ENCODE data around the gene CRPPA. TPM values are rescaled to one million over a fixed set of nuclear protein-coding genes. Genes with fewer than 3 reads are reported as not detected.
A peak's percentile ranks its signal among the peaks of the same experiment; 100 is the strongest.

CRPPA gene
- total RNA-seq, 3 donors from 2014 or later (not counting 1 experiment from before 2014, with no cell fraction given): 2.1 to 4.7 (median 2.5) TPM

- Histone ChIP-seq H3K27ac (ENCODE audit: low read length) (no peak overlapping the region), H3K27me3 (ENCODE audit: control insufficient read depth, insufficient read depth, low read length) (peaks cover 2% of the 10 kb centered on the region), H3K9me3 (ENCODE audit: control insufficient read depth, insufficient read depth, low read length) (no peaks in the 10 kb centered on the region), H3K4me1 (ENCODE audit: control insufficient read depth, insufficient read depth, low read length) (no peaks in the 10 kb centered on the region), H3K36me3 (ENCODE audit: control insufficient read depth, insufficient read depth, low read length) (no peaks in the 10 kb centered on the region), H3K4me3 (ENCODE audit: low read length) (no peak overlapping the region)
- Mint-ChIP-seq H3K27ac (no peak overlapping the region), H3K4me3 (no peak overlapping the region), H3K27me3 (ENCODE audit: low read depth in 2 of 2) (peaks cover 0 to 14% of the 10 kb centered on the region in 2 donors), H3K36me3 (no peaks in the 10 kb centered on the region), H3K9me3 (no peaks in the 10 kb centered on the region), H3K4me1 (peaks cover 9 to 10% of the 10 kb centered on the region in 2 donors)
- DNase-seq (peak in 1 of 2 donors; percentile 70), ATAC-seq (peak; percentile 60 to 76 (median 69))
- 90% methylated on average over 2 of the region's 2 CpGs for WGBS (ENCODE audit: insufficient coverage)
- intact Hi-C loops (cut with micrococcal nuclease): loop anchor here (1.0 kb wide), 1 partner anchor 133 kb away; no protein-coding TSS in a partner anchor
- peak; percentile 55 for TF ChIP-seq CTCF (IDR thresholded peaks at IDR 0.05)
Measured at GRCh38 chr7:16431646-16432424, 10.5 kb upstream of the CRPPA start.

- no peaks in the 10 kb centered on the region for H3K36me3 Mint-ChIP-seq
- no peak overlapping the region for H3K27ac ChIP-seq (ENCODE audit: low read length)
- 96% methylated on average over 3 of the region's 3 CpGs for WGBS (ENCODE audit: insufficient coverage)
- no peaks in the 10 kb centered on the region for H3K4me1 ChIP-seq (ENCODE audit: control insufficient read depth, insufficient read depth, low read length)
- no peak overlapping the region for H3K4me3 Mint-ChIP-seq
- H3K9me3 Mint-ChIP-seq: no peaks in the 10 kb centered on the region
- no peak overlapping the region for H3K27ac Mint-ChIP-seq
- no peak for DNase-seq
- peaks cover 0 to 12% of the 10 kb centered on the region in 2 donors for H3K27me3 Mint-ChIP-seq (ENCODE audit: low read depth in 2 of 2)
- no peak for ATAC-seq
- H3K9me3 ChIP-seq (ENCODE audit: control insufficient read depth, insufficient read depth, low read length): no peaks in the 10 kb centered on the region
- no peak for TF ChIP-seq CTCF (IDR thresholded peaks at IDR 0.05)
- peaks cover 2% of the 10 kb centered on the region for H3K27me3 ChIP-seq (ENCODE audit: control insufficient read depth, insufficient read depth, low read length)
- H3K4me1 Mint-ChIP-seq: peaks cover 9 to 10% of the 10 kb centered on the region in 2 donors
- intact Hi-C loops (cut with micrococcal nuclease): no loop called here
- H3K4me3 ChIP-seq (ENCODE audit: low read length): no peak overlapping the region
- no peaks in the 10 kb centered on the region for H3K36me3 ChIP-seq (ENCODE audit: control insufficient read depth, insufficient read depth, low read length)
Measured at GRCh38 chr7:16430133-16430532, 8.8 kb upstream of the CRPPA start.

DNA sequence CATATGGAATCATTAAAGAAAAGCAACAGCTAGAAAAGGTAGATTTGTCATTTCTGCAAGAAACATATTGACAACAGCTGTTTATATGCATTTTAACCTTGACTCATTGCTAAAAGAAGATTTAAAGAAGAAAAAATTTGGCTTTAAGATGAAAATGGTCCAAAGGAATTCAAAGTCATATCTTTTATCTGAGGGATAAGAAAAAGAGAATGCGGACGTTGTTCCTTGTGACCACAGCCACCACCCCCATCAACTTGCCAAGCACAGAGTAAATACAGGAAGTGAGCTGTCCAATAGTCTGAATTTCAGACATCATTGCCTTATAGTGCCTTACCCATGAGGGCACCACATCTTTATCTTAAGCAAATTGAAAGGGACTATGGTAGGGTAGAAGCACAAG lies 7.3 kb upstream of the CRPPA start:
- Histone ChIP-seq H3K27me3 (ENCODE audit: control insufficient read depth, insufficient read depth, low read length) (peaks cover 2% of the 10 kb centered on the region), H3K27ac (ENCODE audit: low read length) (no peak overlapping the region), H3K36me3 (ENCODE audit: control insufficient read depth, insufficient read depth, low read length) (no peaks in the 10 kb centered on the region), H3K9me3 (ENCODE audit: control insufficient read depth, insufficient read depth, low read length) (no peaks in the 10 kb centered on the region), H3K4me1 (ENCODE audit: control insufficient read depth, insufficient read depth, low read length) (no peaks in the 10 kb centered on the region), H3K4me3 (ENCODE audit: low read length) (no peak overlapping the region)
- H3K4me3 Mint-ChIP-seq: no peak overlapping the region
- WGBS (ENCODE audit: insufficient coverage): no CpG with 5 or more reads among the region's 2 CpGs
- H3K36me3 Mint-ChIP-seq: no peaks in the 10 kb centered on the region
- no peak for TF ChIP-seq CTCF (IDR thresholded peaks at IDR 0.05)
- H3K27ac Mint-ChIP-seq: no peak overlapping the region
- ATAC-seq (peak in 2 of 3 donors; percentile 37 to 48), DNase-seq (no peak)
- peaks cover 9 to 10% of the 10 kb centered on the region in 2 donors for H3K4me1 Mint-ChIP-seq
- H3K27me3 Mint-ChIP-seq (ENCODE audit: low read depth in 2 of 2): peaks cover 0 to 8% of the 10 kb centered on the region in 2 donors
- H3K9me3 Mint-ChIP-seq: no peaks in the 10 kb centered on the region
- intact Hi-C loops (cut with micrococcal nuclease): no loop called here

Data from natural killer cell (primary cell).